Renal cortical epithelial cell (primary cell): ENCODE results near the gene SHISA2. TPM values are rescaled to one million over a fixed set of nuclear protein-coding genes. Genes with fewer than 3 reads are reported as not detected.

Experiments
- DNase-seq: peaks from one replicate; pipeline ENCODE4 v3.0.0-alpha.2; 2011; ENCODE audit warnings: low read depth
- total RNA-seq: library from RNA; depleted of rRNA; stranded (reverse); fragments of >200 nt; gene quantifications from 2 replicates; pipeline ENCODE4 v1.2.3, GENCODE V29; 2014

The SHISA2 gene
- total RNA-seq, 1 donor from 2014 or later: 68.7 TPM

DNA sequence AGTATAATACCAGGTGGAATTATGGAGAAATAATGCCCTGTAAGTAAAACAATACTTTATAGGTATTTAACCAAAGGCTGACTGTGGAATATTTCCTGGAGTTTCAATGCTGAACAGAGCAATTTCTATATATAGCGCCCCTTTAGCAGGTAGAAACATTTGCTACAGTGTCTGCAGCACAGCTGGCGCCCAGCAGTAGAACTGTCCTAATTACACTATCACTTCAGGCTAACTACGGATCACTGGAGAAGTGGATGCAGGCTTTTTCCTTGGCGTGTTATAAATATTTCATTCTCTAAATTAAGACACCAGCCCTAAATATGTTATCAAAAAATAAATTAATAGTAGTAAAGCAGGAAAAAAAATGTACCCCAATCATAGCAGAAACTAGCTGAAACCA, 3.1 kb downstream of the SHISA2 start:
- DNase-seq: peak; percentile 22

DNA sequence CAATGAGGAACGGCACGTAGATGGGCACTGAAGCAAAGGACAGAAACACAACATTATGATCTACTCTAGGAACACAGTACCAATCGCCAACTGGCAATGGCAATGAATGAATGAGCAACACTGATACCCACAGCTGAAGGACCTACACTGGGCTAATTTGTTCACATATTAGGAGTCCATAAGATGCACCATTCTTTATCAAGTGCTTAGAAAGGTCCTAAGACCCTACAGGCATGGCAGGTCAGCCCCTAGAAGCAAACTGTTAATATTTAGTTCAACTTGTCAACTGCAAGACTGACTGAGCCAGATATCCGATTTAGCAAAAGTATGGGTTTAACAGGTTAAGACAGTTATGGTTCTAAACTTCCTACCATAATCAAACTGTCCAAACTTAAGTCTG, 4.8 kb downstream of the SHISA2 start:
- DNase-seq: no peak

DNA sequence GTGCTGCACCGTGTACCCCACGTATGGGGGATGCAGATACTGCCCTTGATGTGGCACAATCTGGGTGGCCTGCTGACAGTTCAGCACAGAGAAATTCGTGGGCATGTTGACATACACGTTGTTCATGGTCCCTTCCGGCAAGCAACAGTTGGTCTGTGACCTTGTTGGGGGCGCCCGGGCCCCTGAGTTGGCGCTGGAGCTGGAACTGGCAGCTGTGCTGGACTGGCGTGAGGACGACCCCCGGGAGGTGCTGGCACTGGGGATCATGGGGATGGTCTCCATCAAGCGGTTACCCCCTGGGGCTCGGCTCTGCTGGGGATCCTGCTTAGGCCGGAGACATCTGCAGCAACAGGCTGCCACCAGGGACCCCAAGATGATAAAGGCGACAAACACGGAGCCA, 5.2 kb downstream of the SHISA2 start:
- no peak for DNase-seq

DNA sequence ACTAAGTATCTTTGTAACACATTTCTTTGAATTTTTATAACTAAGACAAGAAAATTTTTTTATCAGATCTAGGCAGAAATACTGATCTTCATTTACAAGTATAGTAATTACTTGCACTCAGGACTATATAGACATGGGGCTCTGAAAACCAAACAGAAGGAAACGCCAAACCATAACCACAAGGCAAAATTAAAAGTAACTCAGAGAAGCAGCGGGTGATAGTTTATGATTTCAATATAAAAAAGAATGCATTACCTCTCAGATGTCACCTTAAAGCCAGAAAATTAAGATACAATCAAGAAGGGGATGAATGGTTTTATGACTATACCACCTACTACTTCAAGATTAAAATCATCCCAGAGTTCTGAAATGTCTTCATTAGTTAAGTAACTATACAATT, 6.7 kb downstream of the SHISA2 start:
- no peak for DNase-seq

DNA sequence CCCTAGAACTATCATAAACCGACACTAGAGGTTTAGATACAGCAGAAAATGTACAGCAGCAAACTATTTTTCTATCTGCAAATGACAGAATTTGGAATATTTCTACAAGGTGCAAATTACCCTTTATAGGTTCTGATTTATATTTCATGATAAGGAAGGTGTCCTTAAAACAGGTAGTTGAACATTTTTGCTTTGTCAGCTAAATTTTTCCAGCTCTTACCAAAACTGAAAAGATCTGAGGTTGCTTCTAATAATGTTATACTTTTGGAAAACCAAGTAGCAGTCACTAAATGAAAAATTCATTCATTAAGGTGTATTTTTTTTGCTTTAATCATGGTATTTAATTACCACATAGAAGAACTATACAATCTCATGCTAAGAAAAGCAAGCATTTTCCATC, 9.0 kb downstream of the SHISA2 start:
- no peak for DNase-seq

DNA sequence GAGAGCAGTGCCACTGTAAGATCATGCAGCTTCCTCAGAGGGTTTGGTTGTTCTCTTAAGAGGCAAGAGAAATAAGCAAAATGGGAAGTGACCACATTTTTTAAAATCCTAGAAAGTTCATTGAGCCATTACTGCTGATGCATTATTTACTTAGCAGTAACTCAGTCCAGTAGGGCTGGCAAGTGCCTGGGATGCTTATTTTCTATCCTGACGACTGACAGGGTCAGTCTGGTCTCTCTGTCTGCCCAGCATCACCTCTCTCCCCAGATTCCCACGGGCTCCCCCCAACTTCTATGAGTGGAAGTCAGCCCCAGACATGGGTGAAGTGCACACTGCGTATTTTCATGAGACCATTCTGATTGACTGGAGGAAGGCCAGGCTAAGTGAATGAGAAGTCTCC, 10.4 kb downstream of the SHISA2 start:
- DNase-seq: no peak

DNA sequence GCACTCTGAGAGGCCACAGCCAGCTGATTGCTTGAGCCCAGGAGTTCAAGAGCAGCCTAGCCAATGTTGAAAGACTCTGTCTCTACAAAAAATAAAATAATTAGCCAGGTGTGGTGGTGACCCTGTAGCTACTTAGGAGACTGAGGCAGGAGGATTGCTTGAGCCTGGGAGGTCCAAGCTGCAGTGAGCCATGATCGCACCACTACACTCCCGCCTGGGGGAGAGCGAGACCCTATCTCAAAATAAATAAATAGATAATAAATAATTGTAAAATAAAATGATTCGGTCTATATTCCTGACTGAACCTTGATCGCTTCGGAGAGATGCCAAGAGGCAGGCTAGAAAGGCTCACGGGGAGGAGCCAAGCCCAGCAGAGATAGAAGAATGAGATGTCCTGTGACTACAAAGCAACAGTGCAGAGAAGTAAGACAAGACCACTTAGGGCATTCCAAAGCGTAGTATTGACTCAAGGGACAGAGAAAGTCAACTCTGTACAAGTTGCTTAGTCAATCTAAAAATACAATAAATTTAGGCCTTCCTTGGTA, 12.8 kb downstream of the SHISA2 start:
- DNase-seq: no peak

DNA sequence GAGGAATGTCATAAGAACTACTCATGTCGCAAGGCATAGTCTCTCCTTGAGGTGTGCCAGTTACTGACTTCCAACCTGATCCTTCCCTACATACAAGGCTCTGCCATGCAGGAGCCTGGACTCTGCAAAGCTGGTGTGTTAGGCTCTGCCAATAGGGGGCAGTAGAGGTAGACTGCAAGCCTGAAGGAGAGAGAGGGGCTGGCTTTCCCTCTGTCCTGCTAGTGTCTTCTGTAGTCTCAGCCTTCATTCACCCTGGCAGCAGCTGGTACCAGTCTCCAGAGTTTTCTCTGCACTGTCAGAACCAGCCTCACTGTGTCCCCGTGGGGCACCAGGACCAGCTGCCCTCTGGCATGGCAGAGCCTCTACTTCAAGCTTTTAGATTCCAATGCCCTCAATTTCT, 14.5 kb downstream of the SHISA2 start:
- DNase-seq: peak; percentile 20

DNA sequence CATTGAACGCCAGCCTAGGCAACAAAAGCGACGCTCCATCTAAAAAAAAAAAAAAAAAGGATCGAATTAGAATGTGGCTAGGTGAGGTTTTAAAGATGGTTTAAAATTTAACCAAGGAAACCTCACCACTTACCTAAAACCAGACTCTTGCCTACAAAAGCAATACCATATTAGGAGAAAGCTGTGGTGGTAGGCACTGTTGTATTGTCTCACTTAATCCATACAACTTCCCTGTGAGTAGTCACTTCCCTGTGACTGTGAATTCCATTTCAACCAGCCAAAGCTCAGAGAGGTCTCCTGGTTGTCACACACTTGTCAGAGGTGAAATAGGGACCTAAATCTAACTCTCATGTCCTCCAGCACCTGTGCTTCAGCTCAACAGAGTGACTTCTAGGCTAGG, 15.4 kb downstream of the SHISA2 start:
- peak; percentile 14 for DNase-seq

DNA sequence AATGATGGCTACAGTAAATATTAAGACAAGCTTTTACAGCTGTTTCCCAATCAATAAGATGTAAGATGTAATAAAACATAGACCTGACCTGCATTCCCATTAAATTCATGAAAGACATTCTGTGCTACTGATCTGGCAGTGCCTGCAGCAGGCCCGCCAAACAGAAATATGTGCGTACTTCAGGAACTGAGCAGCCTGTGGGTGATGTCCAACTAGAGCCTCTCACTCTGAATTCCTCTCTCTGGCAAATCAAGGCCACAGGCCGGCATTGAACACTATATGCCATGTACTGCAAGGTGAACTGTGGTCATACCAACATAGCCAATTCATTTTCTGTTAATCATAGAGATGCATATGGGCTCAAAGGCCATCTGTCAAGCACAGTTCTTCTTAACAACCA, 17.8 kb downstream of the SHISA2 start:
- DNase-seq: no peak

DNA sequence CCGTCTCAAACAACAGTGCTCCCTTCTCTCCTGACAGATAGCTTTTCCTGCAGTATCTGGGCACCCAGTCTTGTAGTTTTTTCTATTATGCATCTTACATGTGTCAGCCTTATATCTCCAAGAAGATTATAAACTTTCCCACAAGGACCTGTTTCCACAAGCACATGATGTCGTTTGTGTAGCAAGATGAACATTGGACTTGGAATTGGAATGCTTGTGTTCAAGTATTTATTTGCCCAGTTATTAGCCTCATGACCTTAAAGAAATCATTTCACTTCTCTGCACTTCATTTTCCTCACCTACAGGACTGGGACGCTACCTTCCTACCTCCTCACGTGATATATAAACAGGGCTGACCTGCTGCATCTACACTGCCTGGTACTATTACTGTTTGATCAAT, 21.5 kb downstream of the SHISA2 start:
- no peak for DNase-seq

DNA sequence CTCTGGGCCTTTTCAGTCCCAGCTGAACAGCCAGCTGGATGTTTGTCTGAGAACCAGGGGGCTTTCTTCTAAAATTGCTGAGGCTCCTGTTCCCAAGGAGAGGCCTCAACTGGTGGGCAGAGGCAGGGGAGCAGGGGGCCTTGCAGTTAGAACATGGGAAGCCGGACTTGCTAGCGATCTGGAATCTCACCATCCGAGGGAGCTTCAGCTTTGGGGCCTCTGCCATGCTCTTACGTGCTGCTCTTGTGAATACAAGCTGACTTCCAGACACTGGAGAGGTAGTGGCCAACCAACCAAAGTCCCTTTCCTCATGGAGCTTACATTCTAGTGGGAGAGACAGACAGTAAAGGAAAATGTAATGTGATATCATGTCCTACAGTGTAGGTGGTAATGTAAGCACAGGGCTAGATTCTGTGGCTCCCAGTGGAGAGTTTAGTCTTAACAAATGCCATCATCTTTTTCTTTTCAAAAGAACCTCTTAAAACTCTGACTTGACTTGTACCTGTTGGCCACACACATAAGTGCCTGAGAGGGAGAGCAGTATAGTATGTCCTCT, 22.2 kb downstream of the SHISA2 start:
- DNase-seq: no peak

DNA sequence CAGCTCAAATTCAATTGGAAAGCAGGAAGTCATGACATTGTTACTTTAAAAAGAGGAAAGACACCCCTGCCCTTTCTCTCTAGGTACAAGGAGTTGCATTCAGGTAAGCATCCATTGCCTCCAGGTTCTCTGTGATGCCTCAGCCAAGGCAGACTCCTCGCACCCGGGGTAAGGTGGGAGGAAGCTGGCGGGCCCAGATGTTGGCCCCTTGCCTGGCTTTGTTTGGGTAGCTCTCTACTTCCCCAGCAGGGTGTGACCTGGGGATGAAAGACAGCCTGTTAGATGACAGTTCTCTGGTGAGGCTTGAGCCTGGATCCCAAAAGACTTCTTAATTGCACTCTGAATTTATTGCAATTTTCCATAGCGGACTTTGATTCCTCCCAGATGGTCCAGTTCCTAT, 25.6 kb downstream of the SHISA2 start:
- DNase-seq: no peak

DNA sequence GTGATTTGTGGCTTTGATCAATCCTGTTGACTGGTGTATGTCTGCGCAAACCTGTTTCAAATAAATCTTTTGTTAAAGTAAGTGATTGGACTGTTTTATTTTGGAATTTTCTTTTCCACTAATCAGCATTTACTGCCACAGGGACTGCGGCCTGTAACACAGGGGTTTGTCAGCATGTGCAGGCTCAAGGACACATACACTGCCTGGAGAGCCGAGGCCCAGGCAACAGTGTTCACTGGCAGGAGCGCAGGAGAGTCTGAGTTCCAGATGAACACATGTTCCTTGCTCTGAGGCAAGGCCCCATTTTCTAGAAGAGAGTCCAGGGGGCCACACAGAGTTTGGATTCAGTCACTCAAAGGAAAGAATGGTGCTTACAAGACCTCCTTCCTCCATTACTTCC, 26.0 kb downstream of the SHISA2 start:
- no peak for DNase-seq

DNA sequence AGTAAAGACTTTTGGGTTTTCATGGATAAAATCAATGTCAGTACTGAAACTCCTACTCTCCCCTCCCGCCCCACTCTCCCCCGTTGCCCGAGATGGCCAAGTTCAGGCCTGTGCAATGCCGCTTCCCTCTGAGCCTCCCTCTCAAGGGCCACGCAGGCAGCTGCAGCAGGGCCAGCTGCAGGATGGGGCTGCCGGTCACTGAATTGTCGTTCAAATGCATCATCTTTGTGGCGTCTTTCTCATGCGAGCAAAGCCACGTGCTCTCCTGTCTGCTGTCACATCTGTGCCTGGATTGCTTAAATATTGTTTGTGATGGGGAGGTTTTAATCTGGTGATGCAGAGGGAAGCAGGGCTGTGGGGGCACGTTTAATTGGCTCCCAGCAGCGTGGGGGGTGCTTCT, 26.6 kb downstream of the SHISA2 start:
- no peak for DNase-seq

DNA sequence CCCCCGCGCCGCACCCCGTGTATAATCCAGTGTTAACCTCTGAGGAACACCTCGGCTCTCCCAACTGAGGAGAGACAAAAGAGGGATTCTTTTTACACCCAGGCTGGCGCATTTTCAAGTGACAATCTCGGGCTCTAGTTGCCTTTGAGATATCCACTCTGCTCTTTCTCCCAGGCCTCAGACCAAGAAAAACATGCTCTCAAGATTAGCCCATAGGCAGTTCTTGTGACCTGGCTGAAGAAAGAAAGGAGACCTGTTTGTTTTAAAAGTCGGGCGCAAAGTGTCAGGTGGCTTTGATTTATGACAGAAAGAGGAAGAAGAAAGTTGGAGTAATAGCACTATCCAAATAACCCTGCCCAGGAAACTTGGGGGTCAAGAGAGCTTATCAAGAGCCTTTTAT, 27.3 kb downstream of the SHISA2 start:
- no peak for DNase-seq

DNA sequence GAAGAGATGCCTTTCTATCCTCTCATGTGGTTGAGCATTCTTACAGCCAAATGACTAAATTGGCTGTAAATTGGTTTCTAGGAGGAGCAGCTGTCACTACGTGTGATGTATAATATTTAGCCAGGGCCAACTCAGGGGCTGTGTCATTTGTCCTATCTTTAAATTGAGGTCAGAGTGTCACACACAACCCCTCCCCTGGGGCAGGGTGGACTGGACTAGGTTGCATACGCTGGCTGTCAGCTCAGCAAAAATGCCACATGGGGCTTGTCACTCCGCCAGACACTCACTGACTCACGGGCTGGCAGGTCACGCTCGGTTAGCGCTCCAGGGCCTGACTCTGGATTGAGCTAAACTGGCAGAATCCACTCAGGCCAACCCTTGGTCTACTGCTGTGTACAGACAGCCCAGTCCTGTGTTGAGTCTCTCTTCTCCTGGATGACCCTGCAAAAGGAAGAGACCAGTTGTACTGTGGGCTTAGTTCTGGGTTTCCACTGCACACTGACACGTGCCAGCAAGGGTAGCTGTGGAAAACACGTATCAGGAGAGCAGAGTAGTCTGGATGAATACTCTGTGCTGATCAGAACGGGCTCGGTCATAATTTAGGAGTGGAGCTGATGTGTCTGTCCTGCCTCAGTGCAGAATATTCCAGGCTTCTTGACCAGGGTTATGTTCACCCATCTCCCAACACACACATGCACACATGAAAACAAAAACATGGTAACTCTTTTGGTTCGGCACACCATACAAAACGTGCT, 29.1 kb downstream of the SHISA2 start:
- DNase-seq: peak; percentile 94

DNA sequence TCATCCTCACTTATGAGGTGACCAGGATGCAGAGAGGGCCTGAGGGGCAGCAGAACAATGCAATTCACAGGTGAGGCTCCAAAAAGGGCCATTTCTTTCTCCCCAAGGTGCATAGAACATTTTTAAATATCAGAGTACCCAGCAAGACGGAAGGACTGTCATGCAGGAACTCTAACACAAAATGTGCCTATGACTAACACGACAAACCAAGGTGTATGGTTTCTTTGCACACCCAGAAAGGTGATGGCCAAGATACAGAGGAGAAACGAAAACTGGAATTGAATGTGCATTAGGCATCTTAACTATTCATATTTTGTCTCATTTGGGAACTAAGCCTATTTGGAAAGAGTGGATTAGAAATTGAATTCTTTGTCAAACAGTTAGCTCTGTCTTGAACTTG, 29.9 kb downstream of the SHISA2 start:
- peak; percentile 10 for DNase-seq

DNA sequence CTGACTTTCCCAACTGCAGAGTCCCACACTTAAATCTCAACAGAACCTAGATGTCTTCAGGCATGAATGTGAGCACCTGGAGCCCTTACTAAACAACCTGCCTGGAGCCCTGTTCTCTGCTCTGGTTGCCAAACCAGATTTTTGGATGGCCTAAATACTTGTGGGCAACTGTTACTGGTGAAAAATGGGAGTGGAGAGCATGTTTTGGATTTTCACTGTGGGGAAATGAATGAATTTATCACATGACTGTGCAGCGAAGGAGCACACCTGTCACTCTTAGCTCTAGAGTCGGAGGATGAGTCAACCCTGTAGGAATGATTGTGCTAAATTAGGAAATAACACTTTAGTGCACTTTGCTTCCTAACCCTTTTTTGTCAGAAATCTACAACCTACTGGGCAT, 30.3 kb downstream of the SHISA2 start:
- peak; percentile 76 for DNase-seq

DNA sequence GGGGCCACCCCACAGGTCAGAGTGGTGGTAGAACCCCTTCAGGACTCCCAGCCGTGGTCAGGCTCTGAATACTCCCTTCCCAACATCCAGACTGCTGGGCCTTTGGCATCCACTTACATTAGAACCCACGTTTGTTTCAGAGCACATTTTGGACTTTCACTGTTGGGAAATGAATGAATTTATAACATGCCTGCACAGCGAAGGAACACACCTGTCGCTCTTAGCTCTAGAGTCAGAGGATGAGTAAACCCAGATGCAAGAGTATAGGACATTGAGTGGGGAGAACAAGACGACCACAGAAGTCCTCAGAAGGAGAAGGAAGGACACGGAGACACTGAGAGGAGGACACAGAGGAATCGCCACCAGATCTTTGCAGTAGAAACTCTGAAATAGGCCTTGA, 30.9 kb downstream of the SHISA2 start:
- DNase-seq: no peak

DNA sequence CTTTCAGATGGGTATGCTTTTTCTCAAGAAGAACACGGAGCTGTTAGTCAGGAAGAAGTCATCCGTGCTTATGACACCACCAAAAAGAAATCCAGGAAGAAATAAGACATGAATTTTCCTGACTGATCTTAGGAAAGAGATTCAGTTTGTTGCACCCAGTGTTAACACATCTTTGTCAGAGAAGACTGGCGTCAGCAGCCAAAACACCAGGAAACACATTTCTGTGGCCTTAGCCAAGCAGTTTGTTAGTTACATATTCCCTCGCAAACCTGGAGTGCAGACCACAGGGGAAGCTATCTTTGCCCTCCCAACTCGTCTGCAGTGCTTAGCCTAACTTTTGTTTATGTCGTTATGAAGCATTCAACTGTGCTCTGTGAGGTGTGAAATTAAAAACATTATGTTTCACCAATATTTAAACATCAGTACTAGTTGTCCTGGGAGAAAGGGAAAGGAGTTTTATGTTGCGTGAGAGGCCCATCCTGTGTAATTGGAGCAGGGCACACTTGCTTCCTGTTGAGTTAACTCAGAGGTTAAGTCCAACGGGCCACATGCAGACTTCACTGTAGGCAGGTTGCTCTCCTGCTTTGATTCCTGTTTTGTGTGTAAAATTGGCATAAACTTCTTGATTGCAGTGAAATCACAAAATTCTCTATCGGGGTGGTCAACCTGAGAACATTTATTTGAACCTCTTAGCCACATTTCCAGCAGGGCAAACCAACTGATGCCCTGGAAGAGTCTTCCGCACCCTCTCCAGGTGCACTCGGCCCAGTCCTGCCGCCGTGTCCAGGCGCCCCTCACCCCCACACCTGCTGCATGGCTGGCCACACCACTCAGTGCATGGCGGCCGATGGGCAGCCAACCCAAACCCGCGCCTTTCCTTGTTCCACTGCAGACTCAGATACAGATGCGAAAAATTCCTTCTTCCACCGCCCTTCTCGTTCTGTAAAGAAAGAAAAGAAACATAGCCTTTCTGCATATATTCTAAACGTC, 31.6 kb downstream of the SHISA2 start:
- DNase-seq: peak; percentile 100

DNA sequence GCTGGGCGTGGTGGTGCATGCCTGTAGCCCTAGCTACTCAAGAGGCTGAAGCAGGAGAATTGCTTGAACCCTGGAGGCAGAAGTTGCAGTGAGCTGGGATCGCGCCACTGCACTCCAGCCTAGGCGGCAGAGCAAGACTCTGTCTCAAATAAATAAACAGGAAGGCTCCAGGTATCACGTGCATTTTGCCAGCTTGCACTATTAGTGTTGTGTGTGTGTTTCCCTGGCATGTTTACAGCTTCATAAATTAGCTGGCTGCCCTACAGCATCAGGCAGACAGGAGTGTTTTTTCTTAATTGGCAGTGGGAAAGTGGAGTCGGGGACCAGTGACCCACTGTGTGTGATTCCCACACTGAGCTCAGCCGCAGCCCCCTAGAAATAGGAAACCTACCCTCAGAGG, 32.6 kb downstream of the SHISA2 start:
- peak; percentile 65 for DNase-seq
